Calu3 (cell line): ENCODE results near the gene B4GALNT2. TPM values are rescaled to one million over a fixed set of nuclear protein-coding genes. Genes with fewer than 3 reads are reported as not detected.

Source experiments
- BruUV-seq: library from RNA; stranded (reverse); fragments of 400-500 nt; replicated peaks from 2 replicates; lab custom pipeline; 2021; lab: Mats Ljungman, UMichigan
- CTCF ChIA-PET: fragments of 300-600 bp; sonication (Branson Sonifier 250); formaldehyde crosslinking; loops from one replicate; lab custom pipeline; 2022; ENCODE audit warnings: antibody characterized with exemption; lab: Charles Lee
- DNase-seq: peaks from one replicate; pipeline ENCODE4 v3.0.0; 2022
- H3K27ac Mint-ChIP-seq: one replicate; pipeline ENCODE4 v1.8.0; 2022; ENCODE audit warnings: mixed read lengths; ENCODE audit not compliant: unreplicated experiment
- H3K27me3 Mint-ChIP-seq: one replicate; pipeline ENCODE4 v1.8.0; 2022; ENCODE audit warnings: mixed read lengths; ENCODE audit not compliant: unreplicated experiment
- H3K36me3 Mint-ChIP-seq: one replicate; pipeline ENCODE4 v1.8.0; 2022; ENCODE audit warnings: mild to moderate bottlenecking, moderate library complexity, mixed read lengths; ENCODE audit not compliant: insufficient read depth, unreplicated experiment
- H3K4me1 Mint-ChIP-seq: one replicate; pipeline ENCODE4 v1.8.0; 2022; ENCODE audit warnings: mild to moderate bottlenecking, low read depth, mixed read lengths; ENCODE audit not compliant: unreplicated experiment
- H3K4me3 Mint-ChIP-seq: one replicate; pipeline ENCODE4 v1.8.0; 2022; ENCODE audit warnings: mild to moderate bottlenecking, low read depth, moderate library complexity, mixed read lengths; ENCODE audit not compliant: unreplicated experiment
- H3K9me3 Mint-ChIP-seq: one replicate; pipeline ENCODE4 v1.8.0; 2022; ENCODE audit warnings: low read depth, mixed read lengths; ENCODE audit not compliant: unreplicated experiment
- CTCF ChIP-seq: fragments of 200-600 bp; IDR thresholded peaks from one replicate; pipeline ENCODE4 v1.8.0; 2022; ENCODE audit warnings: antibody characterized with exemption; ENCODE audit not compliant: unreplicated experiment
- intact Hi-C: fragments of 100-400 bp; cut with micrococcal nuclease; formaldehyde crosslinking; loops from one replicate; pipeline ENCODE4 v1.10.0; 2022; ENCODE audit not compliant: unreplicated experiment
- total RNA-seq: library from RNA; stranded (reverse); gene quantifications from 2 replicates; pipeline ENCODE4 v1.2.3, GENCODE V29; 2022

Gene B4GALNT2
- total RNA-seq, 1 experiment from 2014 or later, result 1.3 TPM

DNA sequence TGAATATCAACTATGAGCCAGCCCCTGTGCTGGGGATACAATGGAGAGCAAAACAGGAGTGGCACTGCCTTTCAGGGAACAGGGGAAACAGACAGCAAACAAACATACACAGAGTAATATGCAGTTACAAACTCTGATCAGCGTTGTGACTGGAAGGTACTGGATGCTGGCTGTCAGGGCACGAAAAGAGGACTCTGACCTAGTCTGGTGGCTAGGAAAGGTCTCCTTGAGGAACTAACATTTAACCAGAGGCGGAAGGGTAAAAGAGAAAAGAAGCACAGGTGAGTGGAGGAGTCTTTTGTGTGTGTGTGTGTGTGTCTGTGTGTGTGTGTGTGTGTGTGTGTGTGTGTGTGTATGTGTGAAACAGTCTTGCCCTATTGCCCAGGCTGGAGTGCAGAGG, 12.4 kb upstream of the B4GALNT2 start:
- peaks cover 4% of the 10 kb centered on the region for H3K9me3 Mint-ChIP-seq
- CTCF ChIA-PET, result interaction anchor here (0.6 kb wide), 1 partner anchor 13 kb away, joined by 3 read pairs; no protein-coding TSS in a partner anchor
- H3K4me1 Mint-ChIP-seq, result no peaks in the 10 kb centered on the region

GRCh38 chr17:49121696-49122292, 10.8 kb upstream of the B4GALNT2 start:
- intact Hi-C loops, result no loop called here
- H3K27me3 Mint-ChIP-seq, result peaks cover 33% of the 10 kb centered on the region
- DNase-seq, result no peak
- no peak for TF ChIP-seq CTCF
- H3K27ac Mint-ChIP-seq, result no peak overlapping the region
- CTCF ChIA-PET, result interaction anchor here (1.1 kb wide), 2 partner anchors 13 to 20 kb away, joined by 3 to 4 read pairs; no protein-coding TSS in a partner anchor
- no peak overlapping the region for H3K4me3 Mint-ChIP-seq
- H3K36me3 Mint-ChIP-seq, result no peaks in the 10 kb centered on the region
- no peaks in the 10 kb centered on the region for H3K4me1 Mint-ChIP-seq
- peaks cover 4% of the 10 kb centered on the region for H3K9me3 Mint-ChIP-seq
- no TSS peak for BruUV-seq

More for the DNA sequence above, 12.4 kb upstream of the B4GALNT2 start:
- no peak for TF ChIP-seq CTCF
- Mint-ChIP-seq H3K27me3 (peaks cover 33% of the 10 kb centered on the region), H3K27ac (no peak overlapping the region), H3K4me3 (no peak overlapping the region), H3K36me3 (no peaks in the 10 kb centered on the region)
- intact Hi-C loops, result no loop called here
- no peak for DNase-seq
- BruUV-seq, result no TSS peak

- H3K27ac Mint-ChIP-seq, result no peak overlapping the region
- no peak overlapping the region for H3K4me3 Mint-ChIP-seq
- H3K9me3 Mint-ChIP-seq, result peaks cover 4% of the 10 kb centered on the region
- no peak for DNase-seq
- intact Hi-C loops, result no loop called here
- TF ChIP-seq CTCF, result no peak
- CTCF ChIA-PET, result no interaction called here
- H3K36me3 Mint-ChIP-seq, result no peaks in the 10 kb centered on the region
- no peaks in the 10 kb centered on the region for H3K4me1 Mint-ChIP-seq
- H3K27me3 Mint-ChIP-seq, result peaks cover 33% of the 10 kb centered on the region
- BruUV-seq, result no TSS peak
Measured at GRCh38 chr17:49122566-49122965, 10.0 kb upstream of the B4GALNT2 start.

GRCh38 chr17:49123061-49123460, 9.5 kb upstream of the B4GALNT2 start:
- BruUV-seq, result no TSS peak
- Mint-ChIP-seq H3K9me3 (peaks cover 5% of the 10 kb centered on the region), H3K27ac (no peak overlapping the region), H3K36me3 (no peaks in the 10 kb centered on the region), H3K4me3 (no peak overlapping the region), H3K4me1 (no peaks in the 10 kb centered on the region), H3K27me3 (peaks cover 34% of the 10 kb centered on the region)
- TF ChIP-seq CTCF, result no peak
- intact Hi-C loops, result no loop called here
- no peak for DNase-seq
- CTCF ChIA-PET, result no interaction called here
